ENCODE results near the gene BOK.

The BOK gene

DNA sequence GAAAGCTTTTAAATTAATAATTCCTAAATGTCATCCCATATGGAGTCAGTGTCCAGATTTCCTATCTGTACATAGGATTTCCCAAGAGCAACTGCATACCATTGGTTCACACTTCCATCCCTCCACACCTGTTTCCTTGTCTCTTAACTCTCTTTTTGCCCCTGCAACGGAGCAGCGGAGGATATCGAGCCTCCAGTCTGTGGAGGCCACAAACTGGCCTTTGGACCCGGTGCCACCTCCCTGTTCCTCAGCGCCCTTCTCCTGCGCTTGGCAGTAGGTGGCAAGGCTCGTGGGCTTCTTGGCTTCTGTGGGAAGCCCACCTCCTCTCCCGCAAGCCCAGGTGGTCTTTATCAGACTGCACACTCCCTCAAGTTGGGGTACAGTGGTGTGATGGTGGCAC is 26.4 kb upstream of the BOK start:
- no peak for DNase-seq (ENCODE audit: low read depth)
- no peak overlapping the region for H3K4me3 ChIP-seq (ENCODE audit: control insufficient read depth, low read depth, low read length)
- TF ChIP-seq, protein P1, sequence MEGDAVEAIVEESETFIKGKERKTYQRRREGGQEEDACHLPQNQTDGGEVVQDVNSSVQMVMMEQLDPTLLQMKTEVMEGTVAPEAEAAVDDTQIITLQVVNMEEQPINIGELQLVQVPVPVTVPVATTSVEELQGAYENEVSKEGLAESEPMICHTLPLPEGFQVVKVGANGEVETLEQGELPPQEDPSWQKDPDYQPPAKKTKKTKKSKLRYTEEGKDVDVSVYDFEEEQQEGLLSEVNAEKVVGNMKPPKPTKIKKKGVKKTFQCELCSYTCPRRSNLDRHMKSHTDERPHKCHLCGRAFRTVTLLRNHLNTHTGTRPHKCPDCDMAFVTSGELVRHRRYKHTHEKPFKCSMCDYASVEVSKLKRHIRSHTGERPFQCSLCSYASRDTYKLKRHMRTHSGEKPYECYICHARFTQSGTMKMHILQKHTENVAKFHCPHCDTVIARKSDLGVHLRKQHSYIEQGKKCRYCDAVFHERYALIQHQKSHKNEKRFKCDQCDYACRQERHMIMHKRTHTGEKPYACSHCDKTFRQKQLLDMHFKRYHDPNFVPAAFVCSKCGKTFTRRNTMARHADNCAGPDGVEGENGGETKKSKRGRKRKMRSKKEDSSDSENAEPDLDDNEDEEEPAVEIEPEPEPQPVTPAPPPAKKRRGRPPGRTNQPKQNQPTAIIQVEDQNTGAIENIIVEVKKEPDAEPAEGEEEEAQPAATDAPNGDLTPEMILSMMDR (IDR thresholded peaks at IDR 0.05; ENCODE audit: control insufficient read depth, insufficient read depth, low read depth, low read length, missing control alignments), result no peak

DNA sequence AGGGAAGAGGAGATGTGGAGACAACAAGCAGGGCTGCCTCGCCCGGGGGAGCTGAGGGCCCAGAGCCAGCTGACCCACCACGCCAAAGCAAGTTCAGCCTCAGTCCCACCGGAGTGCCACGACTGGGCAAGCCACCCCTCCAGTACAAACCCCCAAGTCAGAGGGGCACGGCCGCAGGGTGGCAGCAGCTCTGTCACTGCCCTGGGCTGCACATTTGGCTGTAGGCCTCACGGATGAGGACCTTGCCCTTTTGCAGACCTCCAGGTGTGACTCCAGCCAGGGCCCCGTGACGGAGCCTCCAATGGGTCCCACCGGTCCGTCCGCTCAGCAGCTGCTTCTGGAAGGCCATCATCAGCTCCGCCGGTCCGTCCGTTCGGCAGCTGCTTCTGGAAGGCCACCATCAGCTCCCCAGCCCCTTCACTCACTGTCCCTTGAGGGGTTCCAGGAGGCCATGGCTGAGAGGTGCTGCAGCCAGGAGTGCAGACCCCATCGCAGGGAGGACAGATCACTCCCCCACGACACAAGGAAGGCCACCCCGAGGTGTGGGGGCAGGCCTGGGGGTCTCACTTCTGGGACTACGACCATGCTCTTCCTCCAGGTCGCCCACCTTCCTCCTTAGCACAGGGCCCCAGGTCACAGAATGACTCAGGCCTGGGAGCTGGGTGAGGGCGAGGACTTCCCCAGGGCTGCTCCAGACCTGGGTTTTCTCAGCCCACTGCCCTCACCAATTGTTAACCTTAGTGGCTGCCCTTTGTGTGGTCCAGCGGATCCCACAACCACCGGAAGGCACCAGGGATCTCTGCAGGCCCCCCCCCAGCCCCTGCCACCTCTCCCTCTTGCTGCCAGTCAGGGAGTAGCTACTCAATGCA is 25.6 kb upstream of the BOK start:
- TF ChIP-seq, protein P1 (IDR thresholded peaks at IDR 0.05; ENCODE audit: control insufficient read depth, insufficient read depth, low read depth, low read length, missing control alignments), result no peak
- no peak for DNase-seq (ENCODE audit: low read depth)
- H3K4me3 ChIP-seq (ENCODE audit: control insufficient read depth, low read depth, low read length), result no peak overlapping the region

DNA sequence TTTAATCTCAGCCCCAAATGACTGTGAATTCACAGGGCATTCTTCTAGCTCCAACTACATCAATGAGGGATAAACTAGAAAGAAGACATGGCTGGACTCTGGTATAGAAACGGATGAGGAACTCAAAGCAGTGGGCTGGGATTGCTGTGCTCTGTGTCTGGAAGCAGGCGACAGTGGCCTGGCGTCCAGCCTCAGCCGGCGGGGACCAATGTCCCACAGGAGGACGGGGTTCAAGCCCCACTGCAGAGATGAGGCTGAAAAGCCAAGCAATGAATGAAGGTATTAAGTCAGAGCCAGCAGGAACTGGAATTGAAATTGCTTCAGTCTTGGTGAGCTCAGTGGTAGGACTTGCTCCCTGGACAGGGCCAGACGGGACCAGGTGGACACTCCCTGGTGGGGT is 24.3 kb upstream of the BOK start:
- no peak overlapping the region for H3K4me3 ChIP-seq (ENCODE audit: control insufficient read depth, low read depth, low read length)
- no peak for DNase-seq (ENCODE audit: low read depth)
- TF ChIP-seq, protein P1 (IDR thresholded peaks at IDR 0.05; ENCODE audit: control insufficient read depth, insufficient read depth, low read depth, low read length, missing control alignments), result no peak

DNA sequence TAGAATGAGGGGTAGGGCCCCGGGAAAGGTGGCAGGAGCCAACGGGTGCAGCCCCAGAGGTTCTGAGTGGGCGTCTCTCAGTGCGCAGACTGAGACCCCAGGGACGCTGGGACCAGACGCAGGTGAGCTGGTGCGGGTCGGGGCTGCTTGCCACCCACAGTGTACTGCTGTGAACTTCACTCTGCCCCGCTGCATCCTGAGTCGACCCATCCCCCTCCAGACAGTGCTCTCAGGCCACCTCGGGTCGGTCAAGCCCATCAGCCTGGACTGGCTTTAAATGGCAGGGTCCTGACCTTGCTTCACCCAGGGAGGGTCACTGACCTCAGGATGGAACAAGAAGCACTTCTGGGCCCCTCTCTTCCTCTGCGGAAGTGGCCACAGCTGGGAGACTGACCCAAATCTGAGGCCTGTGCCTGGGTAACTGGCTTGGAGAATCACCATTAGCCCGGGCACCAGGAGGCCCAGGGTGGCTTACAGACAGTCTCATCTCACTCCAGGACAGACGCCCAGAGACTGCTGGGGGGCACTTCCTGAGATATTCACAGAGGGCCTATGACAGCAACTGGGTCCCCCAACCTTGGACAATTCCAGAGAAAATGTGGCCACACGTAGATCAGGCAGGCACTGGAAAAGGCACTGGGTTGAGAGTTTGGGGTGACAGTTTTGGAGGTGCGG is 23.7 kb upstream of the BOK start:
- DNase-seq (ENCODE audit: low read depth), result no peak

DNA sequence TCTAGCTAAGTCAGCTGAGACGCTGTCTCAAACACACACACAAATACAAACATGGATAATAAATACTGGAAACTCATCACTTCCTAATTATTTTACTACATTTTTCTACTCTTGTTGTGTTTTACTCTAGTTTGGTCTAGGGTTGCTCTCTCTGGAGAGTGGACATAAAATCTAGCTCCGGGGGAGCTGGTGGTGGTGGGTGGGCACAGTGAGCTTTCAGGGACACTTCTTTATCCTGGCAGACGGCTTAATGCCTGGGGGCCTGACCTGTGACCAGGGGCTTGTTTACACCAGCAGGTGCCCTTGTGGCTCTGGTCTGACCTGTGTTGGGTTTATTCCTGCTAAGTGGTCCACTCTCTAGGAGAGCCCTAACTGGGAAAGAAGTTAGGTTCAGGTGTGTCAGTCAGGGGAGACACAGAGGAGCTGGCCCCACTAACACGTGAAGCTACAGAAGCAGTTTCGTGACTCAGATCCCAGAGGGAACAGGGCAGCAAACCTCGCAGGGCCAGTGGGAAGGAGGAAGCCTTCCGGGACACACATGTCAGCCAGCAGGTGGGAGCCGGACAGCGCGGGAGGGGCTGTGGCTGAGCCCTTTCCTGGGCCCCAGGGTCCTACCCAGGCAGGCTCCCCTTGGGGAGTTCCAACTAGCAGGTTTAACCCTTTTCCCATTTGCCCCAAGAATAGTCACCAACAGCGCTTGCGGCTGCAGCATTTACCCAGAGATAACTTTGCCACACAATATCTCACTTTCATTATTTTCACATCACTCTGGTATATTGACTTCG is 22.5 kb upstream of the BOK start:
- TF ChIP-seq, protein P1 (IDR thresholded peaks at IDR 0.05; ENCODE audit: control insufficient read depth, insufficient read depth, low read depth, low read length, missing control alignments), result no peak
- H3K4me3 ChIP-seq (ENCODE audit: control insufficient read depth, low read depth, low read length), result no peak overlapping the region
- DNase-seq (ENCODE audit: low read depth), result no peak

More for the DNA sequence above, 23.7 kb upstream of the BOK start:
- TF ChIP-seq, protein P1 (IDR thresholded peaks at IDR 0.05; ENCODE audit: control insufficient read depth, insufficient read depth, low read depth, low read length, missing control alignments), result no peak
- H3K4me3 ChIP-seq (ENCODE audit: control insufficient read depth, low read depth, low read length), result no peak overlapping the region

DNA sequence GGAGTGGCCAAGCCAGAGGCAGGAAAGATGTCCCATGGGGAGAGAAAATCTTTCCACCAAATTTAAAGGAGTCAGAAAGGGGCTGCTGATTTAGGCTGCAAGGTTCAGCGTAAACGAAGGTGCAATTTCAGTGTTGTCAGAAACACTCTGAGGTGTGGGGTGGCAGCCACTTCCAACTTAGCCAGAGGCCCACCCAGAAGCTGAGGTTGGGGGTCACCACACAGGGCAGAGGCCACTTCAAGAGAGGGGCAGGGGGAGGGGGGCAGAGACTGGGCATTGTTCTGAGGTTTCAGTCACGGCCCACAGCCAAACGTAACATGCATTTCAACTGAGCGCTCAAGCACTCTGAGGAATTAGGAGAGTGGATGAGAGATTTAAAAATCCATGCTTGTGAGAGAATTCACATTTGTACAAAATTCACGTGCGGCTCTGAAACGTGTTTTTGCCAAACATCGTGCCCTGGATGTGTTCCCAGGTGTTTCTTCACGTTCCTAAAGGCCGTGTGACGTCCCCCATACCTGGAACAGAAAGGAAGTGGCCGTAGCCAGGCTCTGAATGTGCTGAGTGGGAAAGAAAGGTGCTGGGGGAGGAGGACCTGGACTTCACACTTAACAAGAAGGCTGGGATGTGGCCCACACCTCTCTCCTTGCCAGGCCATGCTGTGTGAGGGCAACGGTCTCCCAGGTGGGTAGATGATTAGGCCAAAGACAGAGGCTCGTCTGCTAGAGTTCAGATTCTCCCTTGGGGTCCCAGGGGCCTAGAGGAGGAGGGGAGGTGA is 19.5 kb upstream of the BOK start:
- H3K4me3 ChIP-seq (ENCODE audit: control insufficient read depth, low read depth, low read length), result no peak overlapping the region
- TF ChIP-seq, protein P1 (IDR thresholded peaks at IDR 0.05; ENCODE audit: control insufficient read depth, insufficient read depth, low read depth, low read length, missing control alignments), result no peak
- DNase-seq (ENCODE audit: low read depth), result no peak

All from AG09309 (cell line).